Hindlimb muscle (tissue), 1 donor: ENCODE data around the gene ITPKB. TPM values are rescaled to one million over a fixed set of nuclear protein-coding genes. Genes with fewer than 3 reads are reported as not detected.

Experiments
- DNase-seq: peaks from one replicate; pipeline ENCODE4 v3.0.0-alpha.2; 2013
- polyA plus RNA-seq: library from polyadenylated mRNA; unstranded; fragments of 120-200 nt; gene quantifications from one replicate; pipeline ENCODE4 v1.2.1, GENCODE V29; 2013; ENCODE audit not compliant: insufficient read length

ITPKB gene
- polyA plus RNA-seq, 1 donor, result 25.1 TPM

- peak; percentile 90 for DNase-seq
Observed at GRCh38 chr1:226702957-226703831, 35.9 kb downstream of the ITPKB start.

- DNase-seq, result peak; percentile 66
Observed at GRCh38 chr1:226702318-226702956, 36.6 kb downstream of the ITPKB start.

- DNase-seq, result no peak
Observed at GRCh38 chr1:226700861-226701260, 38.2 kb downstream of the ITPKB start.

GRCh38 chr1:226699166-226699565 lies 39.9 kb downstream of the ITPKB start:
- no peak for DNase-seq

- no peak for DNase-seq
Observed at GRCh38 chr1:226698659-226699058, 40.4 kb downstream of the ITPKB start.

- no peak for DNase-seq
Observed at GRCh38 chr1:226697929-226698544, 41.0 kb downstream of the ITPKB start.

GRCh38 chr1:226697151-226697928 lies 41.7 kb downstream of the ITPKB start:
- no peak for DNase-seq

- no peak for DNase-seq
Observed at GRCh38 chr1:226696547-226696946, 42.5 kb downstream of the ITPKB start.

- DNase-seq, result no peak
Observed at GRCh38 chr1:226695335-226695900, 43.7 kb downstream of the ITPKB start.

- no peak for DNase-seq
Observed at GRCh38 chr1:226692823-226693222, 46.3 kb downstream of the ITPKB start.

GRCh38 chr1:226692051-226692792 lies 46.9 kb downstream of the ITPKB start:
- no peak for DNase-seq

- no peak for DNase-seq
Observed at GRCh38 chr1:226691247-226691646, 47.8 kb downstream of the ITPKB start.

- no peak for DNase-seq
Observed at GRCh38 chr1:226690460-226690982, 48.6 kb downstream of the ITPKB start.

GRCh38 chr1:226688808-226689207 lies 50.3 kb downstream of the ITPKB start:
- no peak for DNase-seq

- no peak for DNase-seq
Observed at GRCh38 chr1:226688056-226688748, 50.9 kb downstream of the ITPKB start.

- no peak for DNase-seq
Observed at GRCh38 chr1:226687426-226687825, 51.7 kb downstream of the ITPKB start.

GRCh38 chr1:226686440-226687425 lies 52.3 kb downstream of the ITPKB start:
- DNase-seq, result no peak

GRCh38 chr1:226685196-226685820 lies 53.8 kb downstream of the ITPKB start:
- DNase-seq, result no peak

GRCh38 chr1:226684026-226684425 lies 55.1 kb downstream of the ITPKB start:
- no peak for DNase-seq
